Activated naive CD4-positive, alpha-beta T cell treated with anti-CD3 and anti-CD28 coated beads, Interleukin-2, amount 10 ng/mL, durations not matched to agents 7 days and 5 days (primary cell): ENCODE results near the gene SLC36A2.

Source experiments
- CTCF ChIA-PET: fragments of 350-600 bp; sonication (Branson Sonifier 250); formaldehyde crosslinking; loops from one replicate; lab custom pipeline; 2021; ENCODE audit warnings: antibody characterized with exemption; lab: Charles Lee
- DNase-seq: peaks from one replicate; pipeline ENCODE4 v3.0.0-alpha.2; 2020
- H3K27ac Mint-ChIP-seq: one replicate; pipeline ENCODE4 v1.8.0; 2021; ENCODE audit warnings: mild to moderate bottlenecking, moderate library complexity, mixed read lengths
- H3K27me3 Mint-ChIP-seq: one replicate; pipeline ENCODE4 v1.8.0; 2021; ENCODE audit warnings: mild to moderate bottlenecking, mixed read lengths
- H3K36me3 Mint-ChIP-seq: one replicate; pipeline ENCODE4 v1.8.0; 2021; ENCODE audit warnings: mixed read lengths
- H3K4me1 Mint-ChIP-seq: one replicate; pipeline ENCODE4 v1.8.0; 2021; ENCODE audit warnings: mixed read lengths
- H3K4me3 Mint-ChIP-seq: one replicate; pipeline ENCODE4 v1.8.0; 2021; ENCODE audit warnings: mild to moderate bottlenecking, moderate library complexity, mixed read lengths
- H3K9me3 Mint-ChIP-seq: one replicate; pipeline ENCODE4 v1.8.0; 2021; ENCODE audit warnings: mixed read lengths

SLC36A2 gene

GRCh38 chr5:151284392-151284967, 62.9 kb downstream of the SLC36A2 start:
- H3K4me1 Mint-ChIP-seq = no peaks in the 10 kb centered on the region
- CTCF ChIA-PET = no interaction called here

GRCh38 chr5:151283120-151283825, 64.1 kb downstream of the SLC36A2 start:
- DNase-seq = no peak
- CTCF ChIA-PET = interaction anchor here (1.0 to 1.4 kb wide), 2 partner anchors 19 to 215 kb away, joined by 3 read pairs; no protein-coding TSS in a partner anchor
- Mint-ChIP-seq H3K27me3 (peaks cover 10% of the 10 kb centered on the region), H3K4me1 (no peaks in the 10 kb centered on the region), H3K36me3 (no peaks in the 10 kb centered on the region), H3K4me3 (no peak overlapping the region), H3K9me3 (no peaks in the 10 kb centered on the region), H3K27ac (no peak overlapping the region)

More at GRCh38 chr5:151284392-151284967, 62.9 kb downstream of the SLC36A2 start:
- H3K9me3 Mint-ChIP-seq = no peaks in the 10 kb centered on the region
- H3K27ac Mint-ChIP-seq = no peak overlapping the region
- H3K36me3 Mint-ChIP-seq = no peaks in the 10 kb centered on the region
- peaks cover 10% of the 10 kb centered on the region for H3K27me3 Mint-ChIP-seq
- no peak overlapping the region for H3K4me3 Mint-ChIP-seq
- DNase-seq = no peak

- Mint-ChIP-seq H3K4me3 (no peak overlapping the region), H3K36me3 (no peaks in the 10 kb centered on the region), H3K27me3 (peaks cover 13% of the 10 kb centered on the region), H3K9me3 (no peaks in the 10 kb centered on the region), H3K4me1 (no peaks in the 10 kb centered on the region), H3K27ac (no peak overlapping the region)
- no peak for DNase-seq
- CTCF ChIA-PET = interaction anchor here (1.8 kb wide), 1 partner anchor 35 kb away, joined by 6 read pairs; no protein-coding TSS in a partner anchor
These were observed 66.2 kb downstream of the SLC36A2 start for GRCh38 chr5:151281001-151281639.

GRCh38 chr5:151280443-151280842, 66.9 kb downstream of the SLC36A2 start:
- no peaks in the 10 kb centered on the region for H3K36me3 Mint-ChIP-seq
- H3K4me1 Mint-ChIP-seq = no peaks in the 10 kb centered on the region
- peaks cover 13% of the 10 kb centered on the region for H3K27me3 Mint-ChIP-seq
- no peak overlapping the region for H3K27ac Mint-ChIP-seq
- DNase-seq = no peak
- no peak overlapping the region for H3K4me3 Mint-ChIP-seq
- CTCF ChIA-PET = interaction anchor here (1.8 kb wide), 1 partner anchor 36 kb away, joined by 6 read pairs; no protein-coding TSS in a partner anchor
- no peaks in the 10 kb centered on the region for H3K9me3 Mint-ChIP-seq

- CTCF ChIA-PET = interaction anchor here (0.9 to 1.2 kb wide), 2 partner anchors 100 to 347 kb away, joined by 3 to 4 read pairs; no protein-coding TSS in a partner anchor
- Mint-ChIP-seq H3K36me3 (no peaks in the 10 kb centered on the region), H3K9me3 (no peaks in the 10 kb centered on the region), H3K4me3 (no peak overlapping the region), H3K27ac (no peak overlapping the region), H3K4me1 (no peaks in the 10 kb centered on the region), H3K27me3 (peaks cover 10% of the 10 kb centered on the region)
- no peak for DNase-seq
These were observed 68.5 kb downstream of the SLC36A2 start for GRCh38 chr5:151278845-151279244.

- CTCF ChIA-PET = no interaction called here
- Mint-ChIP-seq H3K36me3 (no peaks in the 10 kb centered on the region), H3K27ac (no peak overlapping the region), H3K27me3 (peaks cover 4% of the 10 kb centered on the region), H3K4me3 (no peak overlapping the region), H3K9me3 (no peaks in the 10 kb centered on the region), H3K4me1 (no peaks in the 10 kb centered on the region)
- DNase-seq = no peak
These were observed 71.6 kb downstream of the SLC36A2 start for GRCh38 chr5:151275803-151276202.

GRCh38 chr5:151274666-151275065, 72.7 kb downstream of the SLC36A2 start:
- no peak for DNase-seq
- H3K27me3 Mint-ChIP-seq = peaks cover 3% of the 10 kb centered on the region
- H3K36me3 Mint-ChIP-seq = no peaks in the 10 kb centered on the region
- no peak overlapping the region for H3K4me3 Mint-ChIP-seq
- CTCF ChIA-PET = interaction anchor here (0.6 kb wide), 1 partner anchor 473 kb away, joined by 3 read pairs; no protein-coding TSS in a partner anchor
- H3K27ac Mint-ChIP-seq = no peak overlapping the region
- no peaks in the 10 kb centered on the region for H3K4me1 Mint-ChIP-seq
- no peaks in the 10 kb centered on the region for H3K9me3 Mint-ChIP-seq

- no peaks in the 10 kb centered on the region for H3K27me3 Mint-ChIP-seq
- peaks cover 13% of the 10 kb centered on the region for H3K36me3 Mint-ChIP-seq
- no peaks in the 10 kb centered on the region for H3K4me1 Mint-ChIP-seq
- no peak for DNase-seq
- CTCF ChIA-PET = no interaction called here
- no peak overlapping the region for H3K4me3 Mint-ChIP-seq
- H3K9me3 Mint-ChIP-seq = no peaks in the 10 kb centered on the region
- no peak overlapping the region for H3K27ac Mint-ChIP-seq
These were observed 76.0 kb downstream of the SLC36A2 start for GRCh38 chr5:151271336-151271735.

- Mint-ChIP-seq H3K27me3 (no peaks in the 10 kb centered on the region), H3K4me3 (no peak overlapping the region), H3K9me3 (no peaks in the 10 kb centered on the region), H3K36me3 (peaks cover 17% of the 10 kb centered on the region), H3K4me1 (no peaks in the 10 kb centered on the region), H3K27ac (no peak overlapping the region)
- CTCF ChIA-PET = no interaction called here
- no peak for DNase-seq
These were observed 76.8 kb downstream of the SLC36A2 start for GRCh38 chr5:151270599-151270998.

GRCh38 chr5:151267491-151268260, 79.7 kb downstream of the SLC36A2 start:
- no peak for DNase-seq
- CTCF ChIA-PET = no interaction called here
- Mint-ChIP-seq H3K4me3 (no peak overlapping the region), H3K36me3 (peaks cover 29% of the 10 kb centered on the region), H3K27me3 (no peaks in the 10 kb centered on the region), H3K9me3 (no peaks in the 10 kb centered on the region), H3K27ac (no peak overlapping the region), H3K4me1 (peaks cover 8% of the 10 kb centered on the region)
